ENCODE measurements around the gene ENOX1.

The ENOX1 gene

GRCh38 chr13:43388282-43389034, 398.3 kb downstream of the ENOX1 start:
- no peak for DNase-seq (ENCODE audit: low spot score)

- DNase-seq (ENCODE audit: low spot score) = no peak
These were observed 398.9 kb downstream of the ENOX1 start for GRCh38 chr13:43387880-43388279.

GRCh38 chr13:43383498-43384165, 403.1 kb downstream of the ENOX1 start:
- DNase-seq (ENCODE audit: low spot score) = no peak

GRCh38 chr13:43379738-43380137, 407.0 kb downstream of the ENOX1 start:
- no peak for DNase-seq (ENCODE audit: low spot score)

- DNase-seq (ENCODE audit: low spot score) = no peak
These were observed 408.8 kb downstream of the ENOX1 start for GRCh38 chr13:43377973-43378372.

GRCh38 chr13:43377149-43377548, 409.6 kb downstream of the ENOX1 start:
- no peak for DNase-seq (ENCODE audit: low spot score)

- DNase-seq (ENCODE audit: low spot score) = no peak
These were observed 410.2 kb downstream of the ENOX1 start for GRCh38 chr13:43376596-43376995.

- no peak for DNase-seq (ENCODE audit: low spot score)
These were observed 410.8 kb downstream of the ENOX1 start for GRCh38 chr13:43375797-43376465.

- no peak for DNase-seq (ENCODE audit: low spot score)
These were observed 412.2 kb downstream of the ENOX1 start for GRCh38 chr13:43374621-43375020.

- no peak for DNase-seq (ENCODE audit: low spot score)
These were observed 413.4 kb downstream of the ENOX1 start for GRCh38 chr13:43373400-43373799.

- DNase-seq (ENCODE audit: low spot score) = no peak
These were observed 415.9 kb downstream of the ENOX1 start for GRCh38 chr13:43370842-43371241.

- no peak for DNase-seq (ENCODE audit: low spot score)
These were observed 417.5 kb downstream of the ENOX1 start for GRCh38 chr13:43369319-43369718.

- no peak for DNase-seq (ENCODE audit: low spot score)
These were observed 418.8 kb downstream of the ENOX1 start for GRCh38 chr13:43368003-43368402.

GRCh38 chr13:43365039-43365344, 421.8 kb downstream of the ENOX1 start:
- DNase-seq (ENCODE audit: low spot score) = no peak

- DNase-seq (ENCODE audit: low spot score) = no peak
These were observed 422.3 kb downstream of the ENOX1 start for GRCh38 chr13:43364210-43365038.

- no peak for DNase-seq (ENCODE audit: low spot score)
These were observed 423.4 kb downstream of the ENOX1 start for GRCh38 chr13:43363156-43363953.

GRCh38 chr13:43362556-43362955, 424.2 kb downstream of the ENOX1 start:
- DNase-seq (ENCODE audit: low spot score) = no peak

- DNase-seq (ENCODE audit: low spot score) = no peak
These were observed 425.7 kb downstream of the ENOX1 start for GRCh38 chr13:43360892-43361610.

- no peak for DNase-seq (ENCODE audit: low spot score)
These were observed 426.6 kb downstream of the ENOX1 start for GRCh38 chr13:43360171-43360570.

- no peak for DNase-seq (ENCODE audit: low spot score)
These were observed 427.2 kb downstream of the ENOX1 start for GRCh38 chr13:43359536-43359935.

- DNase-seq (ENCODE audit: low spot score) = no peak
These were observed 429.2 kb downstream of the ENOX1 start for GRCh38 chr13:43357564-43357963.
